Chondrocyte (in vitro differentiated cells): ENCODE results near the gene MGST3. TPM values are rescaled to one million over a fixed set of nuclear protein-coding genes. Genes with fewer than 3 reads are reported as not detected.
"Not testable (repeated sequence)": the region's sequence is repeated elsewhere in the genome, so short reads cannot be mapped to it uniquely, and the experiment has no call there.

Experiments
- DNase-seq: peaks from one replicate; pipeline ENCODE4 v3.0.0; 2021; ENCODE audit warnings: mixed read lengths, low spot score
- H3K27ac Mint-ChIP-seq: one replicate; pipeline ENCODE4 v1.8.0; 2021; ENCODE audit warnings: mild to moderate bottlenecking, moderate library complexity, mixed read lengths; ENCODE audit not compliant: unreplicated experiment
- H3K27me3 Mint-ChIP-seq: 2 replicates; pipeline ENCODE4 v1.8.0; 2021; ENCODE audit warnings: low read depth, mixed read lengths
- H3K36me3 Mint-ChIP-seq: 2 replicates; pipeline ENCODE4 v1.8.0; 2021; ENCODE audit warnings: low read depth, mixed read lengths
- H3K4me1 Mint-ChIP-seq: 2 replicates; pipeline ENCODE4 v1.8.0; 2021; ENCODE audit warnings: low read depth, mild to moderate bottlenecking, mixed read lengths
- H3K4me3 Mint-ChIP-seq: one replicate; pipeline ENCODE4 v1.8.0; 2021; ENCODE audit warnings: mild to moderate bottlenecking, moderate library complexity, mixed read lengths; ENCODE audit not compliant: unreplicated experiment
- H3K9me3 Mint-ChIP-seq: 2 replicates; pipeline ENCODE4 v1.8.0; 2021; ENCODE audit warnings: low read depth, mixed read lengths
- total RNA-seq: library from RNA; stranded (reverse); gene quantifications from 3 replicates; pipeline ENCODE4 v1.2.1, GENCODE V29; 2021
- TF ChIP-seq, protein P1 (sequence below): fragments of 200-600 bp; sonication (generic); IDR thresholded peaks from 2 replicates; pipeline ENCODE4 v1.5.0; 2021; ENCODE audit warnings: antibody characterized with exemption, mild to moderate bottlenecking, moderate library complexity

The MGST3 gene
- total RNA-seq, 1 donor from 2014 or later: 165 TPM

DNA sequence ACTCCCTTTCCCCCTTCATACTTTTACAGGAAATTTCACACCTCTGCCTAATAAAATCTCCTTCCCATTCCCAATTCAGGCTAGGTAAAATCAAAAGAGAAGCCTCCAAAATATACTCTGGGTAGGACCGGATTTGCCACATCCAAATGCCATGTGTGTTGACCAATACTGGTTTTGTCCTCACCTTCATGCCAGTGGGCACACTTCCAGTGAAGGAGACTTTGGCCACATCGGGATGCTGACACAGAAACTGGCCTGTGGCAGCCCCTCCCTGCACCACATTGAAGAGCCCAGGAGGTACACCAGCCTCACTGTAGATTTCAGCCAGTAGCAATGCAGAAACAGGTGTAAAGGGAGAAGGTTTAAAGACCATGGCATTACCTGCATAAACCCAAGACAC is 49.3 kb downstream of the MGST3 start:
- H3K36me3 Mint-ChIP-seq: peaks cover 34% of the 10 kb centered on the region
- DNase-seq: no peak
- H3K4me3 Mint-ChIP-seq: no peak overlapping the region
- no peaks in the 10 kb centered on the region for H3K27me3 Mint-ChIP-seq
- H3K9me3 Mint-ChIP-seq: peaks cover 8% of the 10 kb centered on the region
- H3K27ac Mint-ChIP-seq: no peak overlapping the region
- TF ChIP-seq, protein P1, sequence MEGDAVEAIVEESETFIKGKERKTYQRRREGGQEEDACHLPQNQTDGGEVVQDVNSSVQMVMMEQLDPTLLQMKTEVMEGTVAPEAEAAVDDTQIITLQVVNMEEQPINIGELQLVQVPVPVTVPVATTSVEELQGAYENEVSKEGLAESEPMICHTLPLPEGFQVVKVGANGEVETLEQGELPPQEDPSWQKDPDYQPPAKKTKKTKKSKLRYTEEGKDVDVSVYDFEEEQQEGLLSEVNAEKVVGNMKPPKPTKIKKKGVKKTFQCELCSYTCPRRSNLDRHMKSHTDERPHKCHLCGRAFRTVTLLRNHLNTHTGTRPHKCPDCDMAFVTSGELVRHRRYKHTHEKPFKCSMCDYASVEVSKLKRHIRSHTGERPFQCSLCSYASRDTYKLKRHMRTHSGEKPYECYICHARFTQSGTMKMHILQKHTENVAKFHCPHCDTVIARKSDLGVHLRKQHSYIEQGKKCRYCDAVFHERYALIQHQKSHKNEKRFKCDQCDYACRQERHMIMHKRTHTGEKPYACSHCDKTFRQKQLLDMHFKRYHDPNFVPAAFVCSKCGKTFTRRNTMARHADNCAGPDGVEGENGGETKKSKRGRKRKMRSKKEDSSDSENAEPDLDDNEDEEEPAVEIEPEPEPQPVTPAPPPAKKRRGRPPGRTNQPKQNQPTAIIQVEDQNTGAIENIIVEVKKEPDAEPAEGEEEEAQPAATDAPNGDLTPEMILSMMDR: no peak
- H3K4me1 Mint-ChIP-seq: peaks cover 13% of the 10 kb centered on the region

DNA sequence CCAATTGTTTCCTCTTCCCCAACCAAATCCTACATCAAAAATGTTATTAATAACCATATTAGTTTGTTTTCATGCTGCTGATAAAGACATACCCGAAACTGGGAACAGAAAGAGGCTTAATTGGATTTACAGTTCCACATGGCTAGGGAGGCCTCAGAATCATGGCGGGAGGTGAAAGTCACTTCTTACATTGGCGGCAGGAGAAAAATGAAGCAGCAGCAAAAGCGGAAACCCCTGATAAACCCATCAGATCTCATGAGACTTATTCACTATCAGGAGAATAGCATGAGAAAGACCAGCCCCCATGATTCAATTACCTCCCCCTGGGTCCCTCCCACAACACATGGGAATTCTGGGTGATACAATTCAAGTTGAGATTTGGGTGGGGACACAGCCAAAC is 49.7 kb downstream of the MGST3 start:
- not testable (repeated sequence) for H3K27ac Mint-ChIP-seq, DNase-seq, H3K9me3 Mint-ChIP-seq, H3K4me3 Mint-ChIP-seq, H3K4me1 Mint-ChIP-seq, H3K27me3 Mint-ChIP-seq
- peaks cover 32% of the 10 kb centered on the region for H3K36me3 Mint-ChIP-seq

DNA sequence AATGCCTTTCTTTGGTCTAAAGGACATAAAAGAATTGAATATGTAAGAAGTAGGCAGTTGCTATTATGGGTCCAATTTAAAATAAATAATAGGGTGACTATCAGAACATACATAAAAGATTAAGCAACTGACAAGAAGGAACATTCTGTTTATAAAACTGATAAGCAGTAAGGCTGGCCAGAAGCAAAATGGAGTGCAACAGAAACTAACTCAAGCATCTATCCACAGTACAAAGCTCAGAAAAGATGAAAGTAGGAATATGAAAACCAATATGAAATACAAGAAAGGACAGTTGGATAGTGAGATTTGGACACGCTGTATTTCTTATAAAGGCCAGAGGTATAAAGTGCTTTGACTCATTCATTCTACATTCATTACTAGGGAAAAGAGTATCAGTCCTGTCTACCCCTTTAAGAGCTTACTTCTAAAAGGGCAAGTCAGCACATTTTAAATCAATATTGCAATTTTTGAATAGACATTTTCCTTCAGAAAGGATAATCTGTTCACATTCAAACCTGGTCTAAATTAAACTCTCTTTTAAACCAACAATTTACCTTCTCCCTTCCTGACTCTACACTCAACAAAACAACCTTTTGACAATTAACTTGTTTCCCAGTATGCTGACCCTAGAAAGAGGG is 52.9 kb downstream of the MGST3 start:
- DNase-seq: no peak

DNA sequence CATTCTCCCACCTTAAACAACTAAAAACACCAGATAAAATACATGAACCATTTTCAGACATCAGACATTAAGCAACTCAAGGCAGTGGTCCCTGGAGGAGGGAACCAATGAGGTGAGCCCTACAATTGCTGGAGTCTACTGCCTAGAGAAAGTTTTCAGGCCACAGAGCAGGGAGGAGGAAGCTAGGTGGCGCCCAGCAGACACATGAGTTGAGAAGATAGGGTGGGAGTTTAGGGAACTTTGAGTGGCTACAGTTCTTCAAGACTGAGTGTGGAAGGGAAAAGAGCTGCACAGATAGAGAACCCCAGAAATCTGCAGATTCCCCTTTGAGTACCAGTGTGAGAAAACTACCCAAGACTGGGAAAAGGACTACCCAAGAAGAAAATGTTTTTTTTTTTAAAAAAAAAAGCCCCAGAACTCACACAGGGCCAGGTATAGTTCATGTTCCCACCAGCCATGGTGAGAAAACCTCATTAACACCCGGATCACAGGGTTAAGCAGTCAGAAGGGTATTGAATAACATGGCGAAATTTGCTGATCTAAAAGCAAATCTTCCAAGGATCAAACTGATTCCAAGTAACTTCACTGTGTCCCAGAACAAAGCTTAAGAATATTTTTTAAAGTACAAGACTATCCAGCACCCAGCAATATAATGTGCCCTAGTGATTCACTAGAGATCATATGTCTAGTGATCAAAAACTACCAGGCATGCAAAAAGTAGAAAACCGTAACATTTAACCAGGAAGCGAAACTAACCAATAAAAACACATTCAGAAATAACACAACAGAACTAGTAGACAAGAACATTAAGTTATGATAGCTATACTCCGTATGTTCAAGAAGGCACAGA is 55.3 kb downstream of the MGST3 start:
- peaks cover 28% of the 10 kb centered on the region for H3K36me3 Mint-ChIP-seq
- peaks cover 8% of the 10 kb centered on the region for H3K4me1 Mint-ChIP-seq
- no peak overlapping the region for H3K27ac Mint-ChIP-seq
- TF ChIP-seq, protein P1: no peak
- no peak overlapping the region for H3K4me3 Mint-ChIP-seq
- no peaks in the 10 kb centered on the region for H3K27me3 Mint-ChIP-seq
- no peak for DNase-seq
- peaks cover 9% of the 10 kb centered on the region for H3K9me3 Mint-ChIP-seq

More for the DNA sequence above, 52.9 kb downstream of the MGST3 start:
- peaks cover 8% of the 10 kb centered on the region for H3K4me1 Mint-ChIP-seq
- no peak overlapping the region for H3K4me3 Mint-ChIP-seq
- peaks cover 33% of the 10 kb centered on the region for H3K36me3 Mint-ChIP-seq
- H3K27me3 Mint-ChIP-seq: no peaks in the 10 kb centered on the region
- H3K27ac Mint-ChIP-seq: no peak overlapping the region
- H3K9me3 Mint-ChIP-seq: peaks cover 9% of the 10 kb centered on the region
- TF ChIP-seq, protein P1: no peak

DNA sequence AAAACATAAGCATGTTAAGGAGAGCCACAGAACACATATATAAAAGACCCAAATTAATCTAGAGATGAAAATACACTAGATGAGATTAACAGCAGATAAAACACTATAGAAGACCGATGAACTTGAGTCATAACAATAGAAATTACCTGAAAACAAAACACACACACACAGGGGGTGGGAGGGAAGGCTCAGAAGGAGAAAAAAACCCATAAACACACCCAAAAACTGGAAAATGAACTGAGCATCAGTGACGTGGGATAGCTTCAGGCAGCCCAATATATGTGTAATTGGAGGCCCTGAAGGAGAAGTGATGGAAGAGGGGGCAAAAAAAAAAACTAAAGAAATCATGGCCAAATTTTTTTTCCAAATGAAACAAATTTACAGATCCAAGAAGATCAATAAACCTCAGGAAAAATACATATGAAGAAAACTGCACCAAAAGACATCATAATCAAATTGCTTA is 56.0 kb downstream of the MGST3 start:
- no peaks in the 10 kb centered on the region for H3K27me3 Mint-ChIP-seq
- no peak overlapping the region for H3K4me3 Mint-ChIP-seq
- no peak overlapping the region for H3K27ac Mint-ChIP-seq
- peaks cover 29% of the 10 kb centered on the region for H3K36me3 Mint-ChIP-seq
- peaks cover 8% of the 10 kb centered on the region for H3K4me1 Mint-ChIP-seq
- no peak for DNase-seq
- peaks cover 9% of the 10 kb centered on the region for H3K9me3 Mint-ChIP-seq
- TF ChIP-seq, protein P1: no peak
